HCT116 (cell line): ENCODE data around the gene PIH1D1. TPM values are rescaled to one million over a fixed set of nuclear protein-coding genes. Genes with fewer than 3 reads are reported as not detected.

Experiments used
- ATAC-seq: fragments of 200-7000 bp; cut with Tn5 transposase; 2 replicates; pipeline ENCODE4 v1.9.1; 2020; ENCODE audit warnings: mild to moderate bottlenecking, moderate library complexity
- BruUV-seq: library from RNA; stranded (reverse); fragments of 400-500 nt; replicated peaks from 2 replicates; lab custom pipeline; 2021; lab: Mats Ljungman, UMichigan
- CTCF ChIA-PET: fragments of 300-600 bp; sonication (Branson Sonifier 250); formaldehyde crosslinking; loops from one replicate; lab custom pipeline; 2021; ENCODE audit warnings: antibody characterized with exemption; lab: Charles Lee
- POLR2A ChIA-PET: fragments of 300-600, 350-600 bp; sonication (Branson Sonifier 250); formaldehyde crosslinking; loops from one replicate; lab custom pipeline; 2021; ENCODE audit warnings: antibody characterized with exemption; lab: Charles Lee
- RAD21 ChIA-PET, 2 experiments: fragments of 300-600 bp; sonication (Branson Sonifier 250); formaldehyde crosslinking; loops; one replicate each; lab custom pipeline; 2023; ENCODE audit warnings: low total read pairs in 2 of 2; ENCODE audit not compliant: uncharacterized antibody in 2 of 2, unreplicated experiment in 2 of 2, low non-redundant PET in 1 of 2; lab: Charles Lee
- DNase-seq: peaks from one replicate; pipeline ENCODE4 v3.0.0-alpha.2; 2010; ENCODE audit warnings: low read depth, low spot score
- H2AFZ ChIP-seq: fragments of 200-600 bp; shearing (Covaris generic), sonication (generic); 2 replicates; pipeline ENCODE4 v1.6.1; 2017; ENCODE audit warnings: low read depth, mixed run types, mixed read lengths, antibody characterized with exemption, low read length; ENCODE audit not compliant: poor library complexity, severe bottlenecking
- H3K27ac ChIP-seq: 2 replicates; pipeline ENCODE4 v1.5.1; 2012; ENCODE audit warnings: low read depth, low read length
- H3K27me3 ChIP-seq: fragments of 200-600 bp; sonication (generic); 2 replicates; pipeline ENCODE4 v1.6.1; 2016; ENCODE audit warnings: mixed run types, low read length, mixed read lengths; ENCODE audit not compliant: insufficient read depth
- H3K36me3 ChIP-seq, 2 experiments: fragments of 200-500 bp in 1 of 2; fragments of 200-600 bp in 1 of 2; sonication (Bioruptor generic) in 1 of 2; sonication (generic) in 1 of 2; 2 replicates each; pipeline versions ENCODE4 v1.5.1 to v1.6.1; 2014 to 2016; ENCODE audit warnings: low read length in 2 of 2, inconsistent platforms in 1 of 2, mixed read lengths in 1 of 2, mixed run types in 1 of 2; ENCODE audit not compliant: insufficient read depth in 2 of 2, control insufficient read depth in 1 of 2
- H3K4me1 ChIP-seq, 2 experiments: fragments of 200-600 bp in 1 of 2; sonication (generic) in 1 of 2; 2 replicates each; pipeline versions ENCODE4 v1.5.1 to v1.6.1; 2012 to 2017; ENCODE audit warnings: low read length in 2 of 2, inconsistent platforms in 1 of 2, mild to moderate bottlenecking in 1 of 2, mixed read lengths in 1 of 2, mixed run types in 1 of 2, moderate library complexity in 1 of 2; ENCODE audit not compliant: insufficient read depth in 2 of 2, control insufficient read depth in 1 of 2
- H3K4me2 ChIP-seq: fragments of 200-600 bp; sonication (generic); 2 replicates; pipeline ENCODE4 v1.6.1; 2017; ENCODE audit warnings: mixed run types, low read length, mixed read lengths
- H3K4me3 ChIP-seq, 2 experiments: fragments of 200-600 bp in 1 of 2; sonication (generic) in 1 of 2; replicated peaks in 1 of 2; 2 replicates each; pipeline ENCODE4 v1.5.1; 2011 to 2016; ENCODE audit warnings: low read length in 2 of 2, control low read depth in 1 of 2, low read depth in 1 of 2, mild to moderate bottlenecking in 1 of 2, mixed read lengths in 1 of 2, mixed run types in 1 of 2
- H3K79me2 ChIP-seq: fragments of 200-600 bp; sonication (generic); 2 replicates; pipeline ENCODE4 v1.6.1; 2017; ENCODE audit warnings: mild to moderate bottlenecking, mixed run types, low read length, moderate library complexity, mixed read lengths; ENCODE audit not compliant: insufficient read depth
- H3K9ac ChIP-seq: fragments of 200-600 bp; sonication (generic); 2 replicates; pipeline ENCODE4 v1.6.1; 2016; ENCODE audit warnings: low read length, mixed read lengths
- H3K9me2 ChIP-seq: fragments of 200-600 bp; sonication (generic), shearing (Covaris generic); 2 replicates; pipeline ENCODE4 v1.6.1; 2017; ENCODE audit warnings: mixed run types, mild to moderate bottlenecking, moderate library complexity; ENCODE audit not compliant: insufficient read depth
- H3K9me3 ChIP-seq, 2 experiments: fragments of 200-500 bp in 1 of 2; fragments of 200-600 bp in 1 of 2; sonication (Bioruptor generic) in 1 of 2; sonication (generic) in 1 of 2; 2 replicates each; pipeline ENCODE4 v1.6.1; 2014 to 2017; ENCODE audit warnings: low read length in 2 of 2, mixed read lengths in 2 of 2, inconsistent platforms in 1 of 2, low read depth in 1 of 2, mild to moderate bottlenecking in 1 of 2, mixed run types in 1 of 2, moderate library complexity in 1 of 2; ENCODE audit not compliant: control insufficient read depth in 1 of 2, insufficient read depth in 1 of 2
- H4K20me1 ChIP-seq: fragments of 200-600 bp; sonication (generic), shearing (Covaris generic); 2 replicates; pipeline ENCODE4 v1.6.1; 2017; ENCODE audit warnings: mixed run types, mild to moderate bottlenecking, moderate library complexity; ENCODE audit not compliant: insufficient read depth
- EGR1 ChIP-seq: IDR thresholded peaks from 2 replicates; pipeline ENCODE4 v1.6.1; 2012; ENCODE audit warnings: low read depth
- POLR2A ChIP-seq: IDR thresholded peaks from 2 replicates; pipeline ENCODE4 v1.7.0; 2011; ENCODE audit warnings: borderline replicate concordance; ENCODE audit not compliant: insufficient read depth, insufficient read length; ENCODE audit errors: extremely low read depth
- POLR2AphosphoS5 ChIP-seq: IDR thresholded peaks from 2 replicates; pipeline ENCODE4 v1.6.1; 2011; ENCODE audit warnings: mild to moderate bottlenecking, low read depth, low read length, moderate library complexity
- SIN3A ChIP-seq: IDR thresholded peaks from 2 replicates; pipeline ENCODE4 v1.6.1; 2012; ENCODE audit warnings: low read depth
- SP1 ChIP-seq: IDR thresholded peaks from 2 replicates; pipeline ENCODE4 v1.6.1; 2012; ENCODE audit warnings: low read depth
- SRF ChIP-seq: IDR thresholded peaks from 2 replicates; pipeline ENCODE4 v1.6.1; 2012; ENCODE audit warnings: low read depth
- TCF7L2 ChIP-seq: IDR thresholded peaks from 2 replicates; pipeline ENCODE4 v1.7.0; 2011; ENCODE audit warnings: borderline replicate concordance, inconsistent platforms; ENCODE audit not compliant: insufficient read depth, insufficient read length; ENCODE audit errors: extremely low read depth
- YY1 ChIP-seq: IDR thresholded peaks from 2 replicates; pipeline ENCODE4 v1.6.1; 2011; ENCODE audit warnings: low read length, low read depth, moderate library complexity, mild to moderate bottlenecking; ENCODE audit not compliant: insufficient replicate concordance; ENCODE audit errors: extremely low read depth
- ZFX ChIP-seq: fragments of 450-650 bp; IDR thresholded peaks from 2 replicates; pipeline ENCODE4 v1.6.1; 2017
- ZNF274 ChIP-seq: fragments of 200-500 bp; sonication (Bioruptor generic); IDR thresholded peaks from 2 replicates; pipeline ENCODE4 v1.6.1; 2014; ENCODE audit warnings: mild to moderate bottlenecking, low read depth, low read length, inconsistent platforms
- intact Hi-C: fragments of 100-400 bp; cut with micrococcal nuclease; formaldehyde crosslinking; loops from 2 replicates; pipeline ENCODE4 v1.10.0; 2022
- total RNA-seq: library from RNA; stranded (reverse); gene quantifications from one replicate; pipeline ENCODE4 v1.2.1, GENCODE V29; 2021; ENCODE audit not compliant: unreplicated experiment

PIH1D1 gene
- total RNA-seq, 1 experiment from 2014 or later: 152 TPM

GRCh38 chr19:49428547-49429451 lies 22.8 kb downstream of the PIH1D1 start (continued):
- TF ChIP-seq SRF (no peak), SIN3A (no peak), POLR2AphosphoS5 (no peak)

- H2AFZ ChIP-seq: peak overlapping the region; percentile 6
- ATAC-seq: peak; percentile 69
- H3K4me2 ChIP-seq: peak overlapping the region; percentile 81
- H4K20me1 ChIP-seq: no peaks in the 10 kb centered on the region
- RAD21 ChIA-PET: no interaction called here
- peak overlapping the region; percentile 57 for H3K9ac ChIP-seq
- H3K4me3 ChIP-seq: peak overlapping the region; percentile 36 to 47
- H3K79me2 ChIP-seq: no peaks in the 10 kb centered on the region
- no peaks in the 10 kb centered on the region for H3K9me3 ChIP-seq
- CTCF ChIA-PET: no interaction called here
- TF ChIP-seq POLR2A (peak; percentile 29), ZFX (peak; percentile 33; the same call in 1 of the 2 replicates), ZNF274 (no peak), EGR1 (no peak), YY1 (no peak), TCF7L2 (no peak), SP1 (no peak)
- TF ChIP-seq, all 23 proteins: peak for 2
- no peaks in the 10 kb centered on the region for H3K9me2 ChIP-seq
- intact Hi-C loops: no loop called here
- H3K27me3 ChIP-seq: no peaks in the 10 kb centered on the region
- peak overlapping the region; percentile 60 for H3K27ac ChIP-seq
- no TSS peak for BruUV-seq
- H3K36me3 ChIP-seq: no peaks in the 10 kb centered on the region
- POLR2A ChIA-PET: no interaction called here
- no peak for DNase-seq
- peaks cover 12 to 38% of the 10 kb centered on the region in 2 experiments; a peak in 3 of 4 replicates for H3K4me1 ChIP-seq
Measured at GRCh38 chr19:49427855-49428546, 23.6 kb downstream of the PIH1D1 start.
